ENCODE results near the gene TNFRSF9. TPM values are rescaled to one million over a fixed set of nuclear protein-coding genes. Genes with fewer than 3 reads are reported as not detected.
"Not testable (repeated sequence)": the region's sequence is repeated elsewhere in the genome, so short reads cannot be mapped to it uniquely, and the experiment has no call there.

The TNFRSF9 gene
- total and polyA plus RNA-seq, 8 donors: 0.06 to 0.58 (median 0.37) TPM; not detected in 3

- Histone ChIP-seq H3K4me1 (peaks cover 22 to 44% (median 33%) of the 10 kb centered on the region in 4 donors), H3K27me3 (no peaks in the 10 kb centered on the region), H3K27ac (peak overlapping the region in 3 of 5 donors; percentile 93 to 98 (median 95)), H3K9me3 (no peaks in the 10 kb centered on the region), H3K36me3 (peaks cover 10 to 23% (median 22%) of the 10 kb centered on the region in 4 donors), H3K4me3 (peak overlapping the region in 1 of 4 donors; percentile 87)
- no peak for DNase-seq
- intact Hi-C loops (cut with DNase I; ENCODE audit: low total_unique reads): no loop called here
- 79 to 94% (median 83%) methylated on average over 2 of the region's 2 CpGs for WGBS, 5 donors
- no peak for TF ChIP-seq POLR2AphosphoS5 (IDR thresholded peaks at IDR 0.05)
- no peak for TF ChIP-seq POLR2A (IDR thresholded peaks at IDR 0.05)
- TF ChIP-seq, protein P1, sequence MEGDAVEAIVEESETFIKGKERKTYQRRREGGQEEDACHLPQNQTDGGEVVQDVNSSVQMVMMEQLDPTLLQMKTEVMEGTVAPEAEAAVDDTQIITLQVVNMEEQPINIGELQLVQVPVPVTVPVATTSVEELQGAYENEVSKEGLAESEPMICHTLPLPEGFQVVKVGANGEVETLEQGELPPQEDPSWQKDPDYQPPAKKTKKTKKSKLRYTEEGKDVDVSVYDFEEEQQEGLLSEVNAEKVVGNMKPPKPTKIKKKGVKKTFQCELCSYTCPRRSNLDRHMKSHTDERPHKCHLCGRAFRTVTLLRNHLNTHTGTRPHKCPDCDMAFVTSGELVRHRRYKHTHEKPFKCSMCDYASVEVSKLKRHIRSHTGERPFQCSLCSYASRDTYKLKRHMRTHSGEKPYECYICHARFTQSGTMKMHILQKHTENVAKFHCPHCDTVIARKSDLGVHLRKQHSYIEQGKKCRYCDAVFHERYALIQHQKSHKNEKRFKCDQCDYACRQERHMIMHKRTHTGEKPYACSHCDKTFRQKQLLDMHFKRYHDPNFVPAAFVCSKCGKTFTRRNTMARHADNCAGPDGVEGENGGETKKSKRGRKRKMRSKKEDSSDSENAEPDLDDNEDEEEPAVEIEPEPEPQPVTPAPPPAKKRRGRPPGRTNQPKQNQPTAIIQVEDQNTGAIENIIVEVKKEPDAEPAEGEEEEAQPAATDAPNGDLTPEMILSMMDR (IDR thresholded peaks at IDR 0.05): no peak
- no peak for TF ChIP-seq EP300 (IDR thresholded peaks at IDR 0.05)
Measured at GRCh38 chr1:7960165-7960564, 19.5 kb upstream of the TNFRSF9 start.

DNA sequence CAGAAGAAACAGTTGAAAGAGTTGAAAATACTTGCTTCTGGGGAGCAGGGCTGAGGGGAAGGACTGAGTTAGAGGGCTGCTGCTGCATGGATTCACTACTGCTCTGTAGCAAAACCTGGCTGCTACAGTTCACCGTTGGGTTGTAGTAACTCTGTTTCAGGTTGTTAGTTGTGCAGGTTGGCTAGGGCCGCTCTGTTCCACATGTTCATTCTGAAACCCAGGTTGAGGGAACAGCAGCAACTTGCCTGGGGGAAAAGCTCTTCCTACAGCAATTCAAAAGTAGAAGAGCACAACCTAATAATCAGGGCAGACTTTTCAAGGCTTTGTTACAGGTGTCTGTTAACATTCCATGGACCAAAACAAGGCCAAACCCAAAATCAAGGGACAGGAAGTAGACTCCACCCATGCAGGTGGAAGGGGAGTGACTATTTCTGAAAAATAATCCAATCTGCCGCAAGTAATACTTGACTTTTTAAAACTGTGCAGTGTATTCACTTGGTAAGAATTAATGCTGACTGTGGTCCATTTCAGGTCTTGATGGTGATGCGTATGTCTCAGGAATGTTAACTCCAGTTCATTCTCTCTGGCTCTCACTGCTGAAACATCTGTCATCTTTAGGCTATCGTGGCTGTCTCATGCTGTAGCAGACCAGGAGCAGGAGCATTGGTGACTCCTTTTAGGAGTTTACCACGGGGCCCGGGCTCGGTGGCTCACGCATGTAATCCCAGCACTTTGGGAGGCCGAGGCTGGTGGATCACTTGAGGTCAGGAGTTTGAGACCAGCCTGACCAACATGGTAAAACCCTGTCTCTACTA, 15.8 kb upstream of the TNFRSF9 start:
- DNase-seq: no peak
- Histone ChIP-seq H3K4me3 (no peak overlapping the region), H3K9me3 (no peaks in the 10 kb centered on the region), H3K4me1 (peaks cover 4 to 24% (median 18%) of the 10 kb centered on the region in 4 donors), H3K36me3 (no peaks in the 10 kb centered on the region), H3K27ac (no peak overlapping the region), H3K27me3 (no peaks in the 10 kb centered on the region)
- no peak for TF ChIP-seq EP300 (IDR thresholded peaks at IDR 0.05)
- TF ChIP-seq POLR2AphosphoS5 (IDR thresholded peaks at IDR 0.05): no peak
- 81 to 91% (median 88%) methylated on average over 10 of the region's 10 CpGs for WGBS, 5 donors
- intact Hi-C loops (cut with DNase I; ENCODE audit: low total_unique reads): no loop called here

DNA sequence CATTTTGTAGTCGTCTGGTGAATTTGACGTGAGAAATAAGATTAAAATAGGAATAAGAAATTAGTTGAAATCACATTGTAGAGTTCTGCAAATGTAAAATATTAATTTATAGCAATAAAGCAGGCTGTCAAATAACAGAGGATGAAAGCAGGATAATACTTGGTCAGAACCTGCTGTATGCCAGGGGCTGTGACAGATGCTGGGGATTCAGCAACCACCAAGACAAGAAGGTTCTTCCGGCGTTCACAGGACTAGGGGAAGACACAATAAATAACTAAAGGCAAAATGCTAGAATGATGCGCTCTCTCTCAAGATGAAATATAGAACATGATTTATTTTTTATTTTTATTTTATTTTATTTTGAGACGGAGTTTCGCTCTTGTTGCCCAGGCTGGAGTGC, 14.0 kb upstream of the TNFRSF9 start:
- Histone ChIP-seq H3K27me3 (no peaks in the 10 kb centered on the region), H3K36me3 (no peaks in the 10 kb centered on the region), H3K9me3 (no peaks in the 10 kb centered on the region), H3K4me1 (peaks cover 0 to 15% (median 10%) of the 10 kb centered on the region in 4 donors), H3K27ac (peak overlapping the region in 4 of 5 donors; percentile 88 to 92 (median 92)), H3K4me3 (peak overlapping the region; percentile 53 to 63 (median 56))
- intact Hi-C loops (cut with DNase I; ENCODE audit: low total_unique reads): no loop called here
- TF ChIP-seq, protein P1 (IDR thresholded peaks at IDR 0.05): no peak
- TF ChIP-seq POLR2AphosphoS5 (IDR thresholded peaks at IDR 0.05): no peak
- no peak for TF ChIP-seq EP300 (IDR thresholded peaks at IDR 0.05)
- no peak for TF ChIP-seq POLR2A (IDR thresholded peaks at IDR 0.05)
- DNase-seq: no peak
- WGBS, 5 donors: 59 to 75% (median 69%) methylated on average over 7 of the region's 7 CpGs

- intact Hi-C loops (cut with DNase I; ENCODE audit: low total_unique reads): no loop called here
- TF ChIP-seq EP300 (IDR thresholded peaks at IDR 0.05) (peak; percentile 24), POLR2AphosphoS5 (IDR thresholded peaks at IDR 0.05) (peak; percentile 76 to 96 (median 81)), POLR2A (IDR thresholded peaks at IDR 0.05) (peak in 1 of 4 donors; percentile 43)
- TF ChIP-seq, protein P1 (IDR thresholded peaks at IDR 0.05): no peak
- peak; percentile 96 to 98 for DNase-seq
Measured at GRCh38 chr1:7953850-7954609, 13.4 kb upstream of the TNFRSF9 start.

DNA sequence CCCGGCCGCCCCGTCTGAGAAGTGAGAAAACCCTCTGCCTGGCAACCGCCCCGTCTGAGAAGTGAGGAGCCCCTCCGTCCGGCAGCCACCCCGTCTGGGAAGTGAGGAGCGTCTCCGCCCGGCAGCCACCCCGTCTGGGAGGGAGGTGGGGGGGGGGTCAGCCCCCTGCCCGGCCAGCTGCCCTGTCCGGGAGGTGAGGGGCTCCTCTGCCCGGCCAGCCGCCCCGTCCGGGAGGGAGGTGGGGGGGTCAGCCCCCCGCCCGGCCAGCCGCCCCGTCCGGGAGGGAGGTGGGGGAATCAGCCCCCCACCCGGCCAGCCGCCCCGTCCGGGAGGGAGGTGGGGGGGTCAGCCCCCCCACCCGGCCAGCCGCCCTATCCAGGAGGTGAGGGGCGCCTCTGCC, 12.2 kb upstream of the TNFRSF9 start:
- intact Hi-C loops (cut with DNase I; ENCODE audit: low total_unique reads); DNase-seq: not testable (repeated sequence)
- WGBS, 5 donors: 80 to 100% (median 97%) methylated on average over 1 to 25 of the region's 30 CpGs; no CpG with 5 or more reads in 1 of the 5 donors

More at GRCh38 chr1:7953850-7954609, 13.4 kb upstream of the TNFRSF9 start:
- Histone ChIP-seq H3K4me1 (peaks cover 0 to 15% (median 10%) of the 10 kb centered on the region in 4 donors), H3K27me3 (no peaks in the 10 kb centered on the region), H3K36me3 (no peaks in the 10 kb centered on the region), H3K4me3 (peak overlapping the region; percentile 53 to 63 (median 56)), H3K9me3 (no peaks in the 10 kb centered on the region), H3K27ac (peak overlapping the region; percentile 82 to 92 (median 91))
- WGBS, 5 donors: 1 to 3% (median 3%) methylated on average over 39 to 65 of the region's 65 CpGs

More for the DNA sequence above, 12.2 kb upstream of the TNFRSF9 start:
- H3K4me1 ChIP-seq: peaks cover 0 to 15% (median 10%) of the 10 kb centered on the region in 4 donors
- H3K9me3 ChIP-seq, H3K36me3 ChIP-seq, H3K27me3 ChIP-seq, H3K4me3 ChIP-seq, H3K27ac ChIP-seq: not testable (repeated sequence)

All from stomach (tissue), 9 donors.